ENCODE measurements around the gene AACS. TPM values are rescaled to one million over a fixed set of nuclear protein-coding genes. Genes with fewer than 3 reads are reported as not detected.

The AACS gene
- total and polyA plus RNA-seq, 2 of the 8 experiments (the other 6 are each of a cell fraction or from before 2014, with no cell fraction given) = 51.9 to 52.4 TPM

GRCh38 chr12:125125271-125125670 is 60.0 kb downstream of the AACS start:
- H2BK15ac ChIP-seq (ENCODE audit: low read length) = no peak overlapping the region
- H3K4ac ChIP-seq (replicated peaks; ENCODE audit: insufficient read length, low read depth, low read length) = no peak overlapping the region
- no peak overlapping the region for H2BK20ac ChIP-seq (ENCODE audit: low read length)
- H3K56ac ChIP-seq (replicated peaks; ENCODE audit: insufficient read length, low read depth, low read length) = no peak overlapping the region
- no peak overlapping the region for H4K5ac ChIP-seq (ENCODE audit: insufficient read length, low read depth, low read length)
- ChIA-PET POLR2A (ENCODE audit: partially characterized antibody) (no interaction called here), CTCF (ENCODE audit: partially characterized antibody) (no interaction called here)
- no peak overlapping the region for H3K14ac ChIP-seq (ENCODE audit: insufficient read length)
- H4K91ac ChIP-seq (replicated peaks; ENCODE audit: insufficient read length, low read length) = no peak overlapping the region
- H4K8ac ChIP-seq (ENCODE audit: extremely low read depth, insufficient read depth, low read length) = no peak overlapping the region
- H3K36me3 ChIP-seq (ENCODE audit: control insufficient read depth in 2 of 4, insufficient read depth in 4 of 4, low read length in 3 of 4) = peaks cover 0 to 35% (median 10%) of the 10 kb centered on the region in 4 experiments; a peak in 5 of 8 replicates
- H3K9me3 ChIP-seq (ENCODE audit: insufficient read depth in 2 of 2, low read depth in 1 of 2, low read length in 1 of 2) = no peaks in the 10 kb centered on the region
- H3K27me3 ChIP-seq (replicated peaks in 1 of 4; ENCODE audit: control insufficient read depth in 3 of 4, extremely low read depth in 1 of 4, insufficient read depth in 3 of 4, low read length in 3 of 4) = no peaks in the 10 kb centered on the region
- DNase-seq (ENCODE audit: low read depth in 1 of 2, low spot score in 2 of 2) = no peak
- no peak overlapping the region for H3K23ac ChIP-seq (ENCODE audit: insufficient read length)
- H3K4me2 ChIP-seq (ENCODE audit: insufficient read depth in 1 of 2, low read depth in 2 of 2, low read length in 2 of 2) = no peak overlapping the region
- H3K27ac ChIP-seq (ENCODE audit: low read depth, low read length) = no peak overlapping the region
- H2AFZ ChIP-seq (ENCODE audit: low read length) = no peak overlapping the region
- WGBS, 2 experiments (ENCODE audit: extremely low coverage in 1 of 2, insufficient coverage in 1 of 2, insufficient read length in 1 of 2, insufficient replicate concordance in 2 of 2, low coverage in 1 of 2, low lambda C conversion rate in 2 of 2, missing lambda C conversion rate in 1 of 2) = 98% methylated on average over 4 of the region's 4 CpGs; no CpG with 5 or more reads in 1 of the 2 experiments
- H2BK12ac ChIP-seq (ENCODE audit: low read depth, low read length) = no peak overlapping the region
- FAIRE-seq = no peak
- H3K4me3 ChIP-seq (ENCODE audit: extremely low read depth in 1 of 4, insufficient read depth in 2 of 4, low read depth in 3 of 4, low read length in 4 of 4) = no peak overlapping the region
- H3K79me2 ChIP-seq (ENCODE audit: control insufficient read depth in 1 of 2, insufficient read depth in 2 of 2, low read length in 2 of 2) = no peaks in the 10 kb centered on the region
- no peak overlapping the region for H2AK5ac ChIP-seq (ENCODE audit: low read depth, low read length)
- no peak overlapping the region for H3K9ac ChIP-seq (replicated peaks in 1 of 4; ENCODE audit: extremely low read depth in 1 of 4, low read depth in 3 of 4, low read length in 3 of 4)
- H3K79me1 ChIP-seq (ENCODE audit: low read depth, low read length) = peaks cover 4% of the 10 kb centered on the region; the same call in 1 of the 2 replicates
- peaks cover 0 to 8% of the 10 kb centered on the region in 2 experiments for H4K20me1 ChIP-seq (replicated peaks in 1 of 2; ENCODE audit: control insufficient read depth in 1 of 2, insufficient read depth in 2 of 2, low read length in 2 of 2)
- H3K4me1 ChIP-seq (replicated peaks in 1 of 4; ENCODE audit: control insufficient read depth in 3 of 4, insufficient read depth in 4 of 4, low read length in 3 of 4) = no peaks in the 10 kb centered on the region
- no peak overlapping the region for H2BK5ac ChIP-seq (ENCODE audit: low read depth, low read length)
- H3K18ac ChIP-seq (ENCODE audit: extremely low read depth, low read length) = no peak overlapping the region
- H2BK120ac ChIP-seq (replicated peaks; ENCODE audit: low read depth, low read length) = no peak overlapping the region
- no peaks in the 10 kb centered on the region for H3K23me2 ChIP-seq (ENCODE audit: low read depth, low read length)
- TF ChIP-seq USF2 (IDR thresholded peaks at IDR 0.05; ENCODE audit: low read length) = no peak
- TF ChIP-seq TEAD4 (IDR thresholded peaks at IDR 0.05; ENCODE audit: low read depth, low read length) = no peak
- no peak for TF ChIP-seq KDM1A (IDR thresholded peaks at IDR 0.05; ENCODE audit: borderline replicate concordance, low read length)
- TF ChIP-seq TCF12 (IDR thresholded peaks at IDR 0.05; ENCODE audit: low read depth, low read length) = no peak
- TF ChIP-seq SP1 (IDR thresholded peaks at IDR 0.05; ENCODE audit: low read depth, low read length) = no peak
- TF ChIP-seq RXRA (IDR thresholded peaks at IDR 0.05; ENCODE audit: insufficient read depth, low read depth, low read length) = no peak
- TF ChIP-seq CHD2 (IDR thresholded peaks at IDR 0.05; ENCODE audit: low read length) = no peak
- no peak for TF ChIP-seq SIX5 (IDR thresholded peaks at IDR 0.05; ENCODE audit: low read depth, low read length)
- no peak for TF ChIP-seq EGR1 (IDR thresholded peaks at IDR 0.05; ENCODE audit: borderline replicate concordance, low read depth, low read length)
- TF ChIP-seq MAX (IDR thresholded peaks at IDR 0.05) = no peak
- no peak for TF ChIP-seq HDAC2 (IDR thresholded peaks at IDR 0.05; ENCODE audit: borderline replicate concordance in 1 of 2, low read depth in 2 of 2, low read length in 2 of 2)
- TF ChIP-seq CEBPB (IDR thresholded peaks at IDR 0.05; ENCODE audit: low read depth, low read length) = no peak
- TF ChIP-seq SUZ12 (IDR thresholded peaks at IDR 0.05; ENCODE audit: low read length) = no peak
- no peak for TF ChIP-seq CBX8 (IDR thresholded peaks at IDR 0.05; ENCODE audit: borderline replicate concordance, low read depth, low read length)

Measured in H1 (cell line).